ENCODE data around the gene FOXN3. TPM values are rescaled to one million over a fixed set of nuclear protein-coding genes. Genes with fewer than 3 reads are reported as not detected.

Gene FOXN3
- total and polyA plus RNA-seq, 2 experiments from 2014 or later, result 98.9 to 167 TPM

DNA sequence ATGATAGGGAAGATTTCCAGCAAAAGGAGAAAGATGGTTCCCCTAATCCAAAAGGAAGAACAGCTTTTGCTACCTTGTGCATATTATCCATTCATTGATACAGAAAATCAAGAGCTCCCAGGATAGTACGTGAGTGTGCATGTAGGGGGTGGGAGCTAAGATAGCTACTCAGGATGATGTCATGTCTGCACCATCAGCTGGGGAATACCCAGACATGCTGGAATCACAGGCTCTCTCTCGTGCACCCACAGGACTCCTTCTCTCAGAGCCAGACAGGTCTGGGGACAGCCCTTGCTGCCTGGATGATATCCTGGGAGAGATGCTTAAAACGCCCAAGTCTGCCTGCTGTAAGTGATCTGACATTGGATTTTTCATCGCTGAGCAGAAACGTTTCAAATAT lies 38.9 kb downstream of the FOXN3 start:
- H4K20me1 ChIP-seq (replicated peaks; ENCODE audit: insufficient read depth), result peaks cover 58% of the 10 kb centered on the region
- H2AFZ ChIP-seq, result no peak overlapping the region
- no peak overlapping the region for H3K4me3 ChIP-seq
- Mint-ChIP-seq H3K36me3 (ENCODE audit: low read depth) (peaks cover 68% of the 10 kb centered on the region), H3K9me3 (peaks cover 14% of the 10 kb centered on the region), H3K27ac (no peak overlapping the region), H3K4me3 (no peak overlapping the region), H3K27me3 (ENCODE audit: insufficient read depth, low read depth, poor library complexity) (peaks cover 13% of the 10 kb centered on the region), H3K4me1 (peaks cover 33% of the 10 kb centered on the region; the same call in 2 of the 3 replicates)
- H3K4me1 ChIP-seq (ENCODE audit: insufficient read depth), result peaks cover 31% of the 10 kb centered on the region
- 0 out of 2 replicates have a peak, but pooled peaks cover 6% of the 10 kb centered on the region for H3K36me3 ChIP-seq (ENCODE audit: insufficient read depth)
- no peak overlapping the region for H3K4me2 ChIP-seq
- peaks cover 100% of the 10 kb centered on the region for H3K79me2 ChIP-seq (replicated peaks; ENCODE audit: insufficient read depth)
- H3F3A ChIP-seq (replicated peaks; ENCODE audit: low read depth), result peaks cover 11% of the 10 kb centered on the region
- H3K27me3 ChIP-seq (ENCODE audit: insufficient read depth), result no peaks in the 10 kb centered on the region
- ATAC-seq (peak; percentile 40), DNase-seq (ENCODE audit: low spot score) (no peak)
- TF ChIP-seq, protein P1, sequence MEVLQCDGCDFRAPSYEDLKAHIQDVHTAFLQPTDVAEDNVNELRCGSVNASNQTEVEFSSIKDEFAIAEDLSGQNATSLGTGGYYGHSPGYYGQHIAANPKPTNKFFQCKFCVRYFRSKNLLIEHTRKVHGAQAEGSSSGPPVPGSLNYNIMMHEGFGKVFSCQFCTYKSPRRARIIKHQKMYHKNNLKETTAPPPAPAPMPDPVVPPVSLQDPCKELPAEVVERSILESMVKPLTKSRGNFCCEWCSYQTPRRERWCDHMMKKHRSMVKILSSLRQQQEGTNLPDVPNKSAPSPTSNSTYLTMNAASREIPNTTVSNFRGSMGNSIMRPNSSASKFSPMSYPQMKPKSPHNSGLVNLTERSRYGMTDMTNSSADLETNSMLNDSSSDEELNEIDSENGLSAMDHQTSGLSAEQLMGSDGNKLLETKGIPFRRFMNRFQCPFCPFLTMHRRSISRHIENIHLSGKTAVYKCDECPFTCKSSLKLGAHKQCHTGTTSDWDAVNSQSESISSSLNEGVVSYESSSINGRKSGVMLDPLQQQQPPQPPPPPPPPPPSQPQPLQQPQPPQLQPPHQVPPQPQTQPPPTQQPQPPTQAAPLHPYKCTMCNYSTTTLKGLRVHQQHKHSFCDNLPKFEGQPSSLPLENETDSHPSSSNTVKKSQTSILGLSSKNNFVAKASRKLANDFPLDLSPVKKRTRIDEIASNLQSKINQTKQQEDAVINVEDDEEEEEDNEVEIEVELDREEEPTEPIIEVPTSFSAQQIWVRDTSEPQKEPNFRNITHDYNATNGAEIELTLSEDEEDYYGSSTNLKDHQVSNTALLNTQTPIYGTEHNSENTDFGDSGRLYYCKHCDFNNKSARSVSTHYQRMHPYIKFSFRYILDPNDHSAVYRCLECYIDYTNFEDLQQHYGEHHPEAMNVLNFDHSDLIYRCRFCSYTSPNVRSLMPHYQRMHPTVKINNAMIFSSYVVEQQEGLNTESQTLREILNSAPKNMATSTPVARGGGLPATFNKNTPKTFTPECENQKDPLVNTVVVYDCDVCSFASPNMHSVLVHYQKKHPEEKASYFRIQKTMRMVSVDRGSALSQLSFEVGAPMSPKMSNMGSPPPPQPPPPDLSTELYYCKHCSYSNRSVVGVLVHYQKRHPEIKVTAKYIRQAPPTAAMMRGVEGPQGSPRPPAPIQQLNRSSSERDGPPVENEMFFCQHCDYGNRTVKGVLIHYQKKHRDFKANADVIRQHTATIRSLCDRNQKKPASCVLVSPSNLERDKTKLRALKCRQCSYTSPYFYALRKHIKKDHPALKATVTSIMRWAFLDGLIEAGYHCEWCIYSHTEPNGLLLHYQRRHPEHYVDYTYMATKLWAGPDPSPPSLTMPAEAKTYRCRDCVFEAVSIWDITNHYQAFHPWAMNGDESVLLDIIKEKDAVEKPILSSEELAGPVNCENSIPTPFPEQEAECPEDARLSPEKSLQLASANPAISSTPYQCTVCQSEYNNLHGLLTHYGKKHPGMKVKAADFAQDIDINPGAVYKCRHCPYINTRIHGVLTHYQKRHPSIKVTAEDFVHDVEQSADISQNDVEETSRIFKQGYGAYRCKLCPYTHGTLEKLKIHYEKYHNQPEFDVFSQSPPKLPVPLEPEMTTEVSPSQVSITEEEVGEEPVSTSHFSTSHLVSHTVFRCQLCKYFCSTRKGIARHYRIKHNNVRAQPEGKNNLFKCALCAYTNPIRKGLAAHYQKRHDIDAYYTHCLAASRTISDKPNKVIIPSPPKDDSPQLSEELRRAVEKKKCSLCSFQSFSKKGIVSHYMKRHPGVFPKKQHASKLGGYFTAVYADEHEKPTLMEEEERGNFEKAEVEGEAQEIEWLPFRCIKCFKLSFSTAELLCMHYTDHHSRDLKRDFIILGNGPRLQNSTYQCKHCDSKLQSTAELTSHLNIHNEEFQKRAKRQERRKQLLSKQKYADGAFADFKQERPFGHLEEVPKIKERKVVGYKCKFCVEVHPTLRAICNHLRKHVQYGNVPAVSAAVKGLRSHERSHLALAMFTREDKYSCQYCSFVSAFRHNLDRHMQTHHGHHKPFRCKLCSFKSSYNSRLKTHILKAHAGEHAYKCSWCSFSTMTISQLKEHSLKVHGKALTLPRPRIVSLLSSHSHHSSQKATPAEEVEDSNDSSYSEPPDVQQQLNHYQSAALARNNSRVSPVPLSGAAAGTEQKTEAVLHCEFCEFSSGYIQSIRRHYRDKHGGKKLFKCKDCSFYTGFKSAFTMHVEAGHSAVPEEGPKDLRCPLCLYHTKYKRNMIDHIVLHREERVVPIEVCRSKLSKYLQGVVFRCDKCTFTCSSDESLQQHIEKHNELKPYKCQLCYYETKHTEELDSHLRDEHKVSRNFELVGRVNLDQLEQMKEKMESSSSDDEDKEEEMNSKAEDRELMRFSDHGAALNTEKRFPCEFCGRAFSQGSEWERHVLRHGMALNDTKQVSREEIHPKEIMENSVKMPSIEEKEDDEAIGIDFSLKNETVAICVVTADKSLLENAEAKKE (CRISPR knock-in tag; IDR thresholded peaks at IDR 0.05), result no peak
- TF ChIP-seq, protein P2, sequence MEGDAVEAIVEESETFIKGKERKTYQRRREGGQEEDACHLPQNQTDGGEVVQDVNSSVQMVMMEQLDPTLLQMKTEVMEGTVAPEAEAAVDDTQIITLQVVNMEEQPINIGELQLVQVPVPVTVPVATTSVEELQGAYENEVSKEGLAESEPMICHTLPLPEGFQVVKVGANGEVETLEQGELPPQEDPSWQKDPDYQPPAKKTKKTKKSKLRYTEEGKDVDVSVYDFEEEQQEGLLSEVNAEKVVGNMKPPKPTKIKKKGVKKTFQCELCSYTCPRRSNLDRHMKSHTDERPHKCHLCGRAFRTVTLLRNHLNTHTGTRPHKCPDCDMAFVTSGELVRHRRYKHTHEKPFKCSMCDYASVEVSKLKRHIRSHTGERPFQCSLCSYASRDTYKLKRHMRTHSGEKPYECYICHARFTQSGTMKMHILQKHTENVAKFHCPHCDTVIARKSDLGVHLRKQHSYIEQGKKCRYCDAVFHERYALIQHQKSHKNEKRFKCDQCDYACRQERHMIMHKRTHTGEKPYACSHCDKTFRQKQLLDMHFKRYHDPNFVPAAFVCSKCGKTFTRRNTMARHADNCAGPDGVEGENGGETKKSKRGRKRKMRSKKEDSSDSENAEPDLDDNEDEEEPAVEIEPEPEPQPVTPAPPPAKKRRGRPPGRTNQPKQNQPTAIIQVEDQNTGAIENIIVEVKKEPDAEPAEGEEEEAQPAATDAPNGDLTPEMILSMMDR (conservative IDR thresholded peaks at IDR 0.05; ENCODE audit: low read depth in 2 of 2), result no peak
- TF ChIP-seq, protein P3, sequence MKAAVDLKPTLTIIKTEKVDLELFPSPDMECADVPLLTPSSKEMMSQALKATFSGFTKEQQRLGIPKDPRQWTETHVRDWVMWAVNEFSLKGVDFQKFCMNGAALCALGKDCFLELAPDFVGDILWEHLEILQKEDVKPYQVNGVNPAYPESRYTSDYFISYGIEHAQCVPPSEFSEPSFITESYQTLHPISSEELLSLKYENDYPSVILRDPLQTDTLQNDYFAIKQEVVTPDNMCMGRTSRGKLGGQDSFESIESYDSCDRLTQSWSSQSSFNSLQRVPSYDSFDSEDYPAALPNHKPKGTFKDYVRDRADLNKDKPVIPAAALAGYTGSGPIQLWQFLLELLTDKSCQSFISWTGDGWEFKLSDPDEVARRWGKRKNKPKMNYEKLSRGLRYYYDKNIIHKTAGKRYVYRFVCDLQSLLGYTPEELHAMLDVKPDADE (IDR thresholded peaks at IDR 0.05), result no peak
- TF ChIP-seq EZH2 (IDR thresholded peaks at IDR 0.05; ENCODE audit: low read depth, unreplicated experiment) (no peak), EZH2phosphoT487 (IDR thresholded peaks at IDR 0.05; ENCODE audit: unreplicated experiment) (no peak), POLR2AphosphoS5 (IDR thresholded peaks at IDR 0.05; ENCODE audit: low read depth) (no peak), ZNF114 (CRISPR knock-in tag; IDR thresholded peaks at IDR 0.05) (no peak), STAT1 (IDR thresholded peaks at IDR 0.05; ENCODE audit: unreplicated experiment) (no peak)
- TF ChIP-seq, protein P4, sequence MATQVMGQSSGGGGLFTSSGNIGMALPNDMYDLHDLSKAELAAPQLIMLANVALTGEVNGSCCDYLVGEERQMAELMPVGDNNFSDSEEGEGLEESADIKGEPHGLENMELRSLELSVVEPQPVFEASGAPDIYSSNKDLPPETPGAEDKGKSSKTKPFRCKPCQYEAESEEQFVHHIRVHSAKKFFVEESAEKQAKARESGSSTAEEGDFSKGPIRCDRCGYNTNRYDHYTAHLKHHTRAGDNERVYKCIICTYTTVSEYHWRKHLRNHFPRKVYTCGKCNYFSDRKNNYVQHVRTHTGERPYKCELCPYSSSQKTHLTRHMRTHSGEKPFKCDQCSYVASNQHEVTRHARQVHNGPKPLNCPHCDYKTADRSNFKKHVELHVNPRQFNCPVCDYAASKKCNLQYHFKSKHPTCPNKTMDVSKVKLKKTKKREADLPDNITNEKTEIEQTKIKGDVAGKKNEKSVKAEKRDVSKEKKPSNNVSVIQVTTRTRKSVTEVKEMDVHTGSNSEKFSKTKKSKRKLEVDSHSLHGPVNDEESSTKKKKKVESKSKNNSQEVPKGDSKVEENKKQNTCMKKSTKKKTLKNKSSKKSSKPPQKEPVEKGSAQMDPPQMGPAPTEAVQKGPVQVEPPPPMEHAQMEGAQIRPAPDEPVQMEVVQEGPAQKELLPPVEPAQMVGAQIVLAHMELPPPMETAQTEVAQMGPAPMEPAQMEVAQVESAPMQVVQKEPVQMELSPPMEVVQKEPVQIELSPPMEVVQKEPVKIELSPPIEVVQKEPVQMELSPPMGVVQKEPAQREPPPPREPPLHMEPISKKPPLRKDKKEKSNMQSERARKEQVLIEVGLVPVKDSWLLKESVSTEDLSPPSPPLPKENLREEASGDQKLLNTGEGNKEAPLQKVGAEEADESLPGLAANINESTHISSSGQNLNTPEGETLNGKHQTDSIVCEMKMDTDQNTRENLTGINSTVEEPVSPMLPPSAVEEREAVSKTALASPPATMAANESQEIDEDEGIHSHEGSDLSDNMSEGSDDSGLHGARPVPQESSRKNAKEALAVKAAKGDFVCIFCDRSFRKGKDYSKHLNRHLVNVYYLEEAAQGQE (IDR thresholded peaks at IDR 0.05; ENCODE audit: unreplicated experiment), result no peak
- no peaks in the 10 kb centered on the region for H3K9me2 ChIP-seq (ENCODE audit: insufficient read depth)
- peak overlapping the region; percentile 73; the same call in 1 of the 2 replicates for H3K27ac ChIP-seq (ENCODE audit: low read depth)

All from GM23338 (cell line).